GM23338 (cell line): ENCODE results near the gene MYO3B. TPM values are rescaled to one million over a fixed set of nuclear protein-coding genes. Genes with fewer than 3 reads are reported as not detected.

Experiments used
- ATAC-seq: fragments of 200-7000 bp; cut with Tn5 transposase; 3 replicates; pipeline ENCODE4 v1.9.1; 2020
- DNase-seq: peaks from one replicate; pipeline ENCODE4 v3.0.0-alpha.2; 2015; ENCODE audit warnings: low spot score
- H2AFZ ChIP-seq: fragments of 200-600 bp; sonication (generic); 2 replicates; pipeline ENCODE4 v1.8.0; 2016; ENCODE audit warnings: antibody characterized with exemption, mild to moderate bottlenecking, moderate library complexity
- H3F3A ChIP-seq: fragments of 200-600 bp; sonication (generic); replicated peaks from 2 replicates; pipeline ENCODE4 v1.8.0; 2017; ENCODE audit warnings: antibody characterized with exemption, mixed run types, low read depth
- H3K27ac ChIP-seq: fragments of 200-600 bp; sonication (generic); 2 replicates; pipeline ENCODE4 v1.6.1; 2016; ENCODE audit warnings: low read depth
- H3K27me3 ChIP-seq: fragments of 200-600 bp; sonication (generic); 2 replicates; pipeline ENCODE4 v1.8.0; 2016; ENCODE audit warnings: mild to moderate bottlenecking, mixed run types, moderate library complexity; ENCODE audit not compliant: insufficient read depth
- H3K36me3 ChIP-seq: fragments of 200-600 bp; sonication (generic); 2 replicates; pipeline ENCODE4 v1.8.0; 2016; ENCODE audit warnings: mild to moderate bottlenecking; ENCODE audit not compliant: insufficient read depth
- H3K4me1 ChIP-seq: fragments of 200-600 bp; sonication (generic); 2 replicates; pipeline ENCODE4 v1.8.0; 2016; ENCODE audit warnings: mild to moderate bottlenecking, moderate library complexity; ENCODE audit not compliant: insufficient read depth
- H3K4me2 ChIP-seq: fragments of 200-600 bp; sonication (generic); 2 replicates; pipeline ENCODE4 v1.7.1; 2017; ENCODE audit warnings: mixed run types
- H3K4me3 ChIP-seq: fragments of 200-600 bp; sonication (generic); 2 replicates; pipeline ENCODE4 v1.6.1; 2016; ENCODE audit warnings: mixed run types
- H3K79me2 ChIP-seq: fragments of 200-600 bp; sonication (generic); replicated peaks from 2 replicates; pipeline ENCODE4 v1.8.0; 2017; ENCODE audit warnings: mild to moderate bottlenecking; ENCODE audit not compliant: insufficient read depth
- H3K9me2 ChIP-seq: fragments of 200-600 bp; sonication (generic); 2 replicates; pipeline ENCODE4 v1.8.0; 2017; ENCODE audit not compliant: insufficient read depth
- H4K20me1 ChIP-seq: fragments of 200-600 bp; sonication (generic); replicated peaks from 2 replicates; pipeline ENCODE4 v1.8.0; 2017; ENCODE audit warnings: mild to moderate bottlenecking; ENCODE audit not compliant: insufficient read depth
- H3K27ac Mint-ChIP-seq: 2 replicates; pipeline ENCODE4 v1.8.0; 2020; ENCODE audit warnings: inconsistent platforms, mild to moderate bottlenecking, moderate library complexity, mixed read lengths
- H3K27me3 Mint-ChIP-seq: 3 replicates; pipeline ENCODE4 v1.8.0; 2022; ENCODE audit warnings: low read depth, mild to moderate bottlenecking, moderate library complexity, mixed read lengths, inconsistent platforms; ENCODE audit not compliant: insufficient read depth, poor library complexity
- H3K36me3 Mint-ChIP-seq: 3 replicates; pipeline ENCODE4 v1.8.0; 2021; ENCODE audit warnings: low read depth, mild to moderate bottlenecking, inconsistent platforms, moderate library complexity, mixed read lengths
- H3K4me1 Mint-ChIP-seq: 3 replicates; pipeline ENCODE4 v1.8.0; 2020; ENCODE audit warnings: mild to moderate bottlenecking, inconsistent platforms, mixed read lengths
- H3K4me3 Mint-ChIP-seq: 3 replicates; pipeline ENCODE4 v1.8.0; 2021; ENCODE audit warnings: moderate library complexity, mild to moderate bottlenecking, inconsistent platforms, mixed read lengths
- H3K9me3 Mint-ChIP-seq: 3 replicates; pipeline ENCODE4 v1.8.0; 2020; ENCODE audit warnings: moderate library complexity, mild to moderate bottlenecking, inconsistent platforms, mixed read lengths
- CREB1 ChIP-seq: fragments of 250-450 bp; sonication (Bioruptor Pico); IDR thresholded peaks from 2 replicates; pipeline ENCODE4 v1.5.0; 2020; ENCODE audit warnings: low read depth, mild to moderate bottlenecking, moderate library complexity
- EZH2 ChIP-seq: fragments of 200-600 bp; sonication (generic); IDR thresholded peaks from one replicate; pipeline ENCODE4 v1.8.0; 2017; ENCODE audit warnings: antibody characterized with exemption, mild to moderate bottlenecking, low read depth; ENCODE audit not compliant: unreplicated experiment
- JUNB ChIP-seq: IDR thresholded peaks from one replicate; pipeline ENCODE4 v1.6.1; 2016; ENCODE audit warnings: antibody characterized with exemption; ENCODE audit not compliant: unreplicated experiment
- POLR2AphosphoS5 ChIP-seq: IDR thresholded peaks from 2 replicates; pipeline ENCODE4 v1.6.1; 2016; ENCODE audit warnings: antibody characterized with exemption, low read depth
- ZNF114 ChIP-seq: fragments of 250-450 bp; sonication (Bioruptor Pico); IDR thresholded peaks from 2 replicates; pipeline ENCODE4 v1.5.0; 2020; ENCODE audit warnings: mild to moderate bottlenecking, moderate library complexity
- ZNF462 ChIP-seq: fragments of 250-450 bp; sonication (Bioruptor Pico); IDR thresholded peaks from 2 replicates; pipeline ENCODE4 v1.5.0; 2020; ENCODE audit warnings: mild to moderate bottlenecking, moderate library complexity
- polyA plus RNA-seq: library from polyadenylated mRNA; unstranded; fragments of >200 nt; fragmentation: Nextera tagmentation; extraction: Ambion mirVana; gene quantifications from 2 replicates; pipeline ENCODE4 v1.2.1, GENCODE V29; 2016
- total RNA-seq: library from RNA; depleted of rRNA; stranded (reverse); fragments of >200 nt; shearing (Covaris generic); gene quantifications from 2 replicates; pipeline ENCODE4 v1.2.3, GENCODE V29; 2014

The MYO3B gene
- total and polyA plus RNA-seq, 2 experiments from 2014 or later, result 0.42 TPM; not detected in 1

GRCh38 chr2:170411660-170412059, 233.7 kb downstream of the MYO3B start (continued):
- TF ChIP-seq ZNF462 (CRISPR knock-in tag) (0 out of 2 replicates have a peak, but pooled peaks have one; percentile 16), POLR2AphosphoS5 (no peak)

- H3K79me2 ChIP-seq, result no peaks in the 10 kb centered on the region
- Mint-ChIP-seq H3K9me3 (no peaks in the 10 kb centered on the region; the same call in 2 of the 3 replicates), H3K27ac (no peak overlapping the region), H3K4me3 (no peak overlapping the region), H3K4me1 (no peaks in the 10 kb centered on the region), H3K27me3 (peaks cover 9% of the 10 kb centered on the region), H3K36me3 (no peaks in the 10 kb centered on the region)
- no peaks in the 10 kb centered on the region for H3F3A ChIP-seq
- H4K20me1 ChIP-seq, result no peaks in the 10 kb centered on the region
- H3K27me3 ChIP-seq, result no peaks in the 10 kb centered on the region
- no peak overlapping the region for H3K27ac ChIP-seq
- no peaks in the 10 kb centered on the region for H3K36me3 ChIP-seq
- no peaks in the 10 kb centered on the region for H3K9me2 ChIP-seq
- DNase-seq (no peak), ATAC-seq (no peak)
- no peak overlapping the region for H3K4me3 ChIP-seq
- no peak overlapping the region for H3K4me2 ChIP-seq
- H2AFZ ChIP-seq, result no peak overlapping the region
- H3K4me1 ChIP-seq, result no peaks in the 10 kb centered on the region
- TF ChIP-seq EZH2, result no peak
- no peak for TF ChIP-seq POLR2AphosphoS5
- TF ChIP-seq ZNF462 (CRISPR knock-in tag), result no peak
- TF ChIP-seq ZNF114, result no peak
- no peak for TF ChIP-seq CREB1 (CRISPR knock-in tag)
- TF ChIP-seq JUNB, result no peak
Measured at GRCh38 chr2:170420961-170421687, 243.2 kb downstream of the MYO3B start.
